HG03342 (cell line): ENCODE measurements around the gene STX12.
"Not testable (repeated sequence)": the region's sequence is repeated elsewhere in the genome, so short reads cannot be mapped to it uniquely, and the experiment has no call there.

Experiments
- ATAC-seq: cut with Tn5 transposase; IDR thresholded peaks from one replicate; pipeline ENCODE4 v1.9.1; 2021; ENCODE audit warnings: mild to moderate bottlenecking, moderate library complexity; ENCODE audit not compliant: unreplicated experiment

STX12 gene

GRCh38 chr1:27865821-27866220 lies 92.8 kb downstream of the STX12 start:
- no peak for ATAC-seq

GRCh38 chr1:27868556-27868931 lies 95.5 kb downstream of the STX12 start:
- ATAC-seq = no peak

DNA sequence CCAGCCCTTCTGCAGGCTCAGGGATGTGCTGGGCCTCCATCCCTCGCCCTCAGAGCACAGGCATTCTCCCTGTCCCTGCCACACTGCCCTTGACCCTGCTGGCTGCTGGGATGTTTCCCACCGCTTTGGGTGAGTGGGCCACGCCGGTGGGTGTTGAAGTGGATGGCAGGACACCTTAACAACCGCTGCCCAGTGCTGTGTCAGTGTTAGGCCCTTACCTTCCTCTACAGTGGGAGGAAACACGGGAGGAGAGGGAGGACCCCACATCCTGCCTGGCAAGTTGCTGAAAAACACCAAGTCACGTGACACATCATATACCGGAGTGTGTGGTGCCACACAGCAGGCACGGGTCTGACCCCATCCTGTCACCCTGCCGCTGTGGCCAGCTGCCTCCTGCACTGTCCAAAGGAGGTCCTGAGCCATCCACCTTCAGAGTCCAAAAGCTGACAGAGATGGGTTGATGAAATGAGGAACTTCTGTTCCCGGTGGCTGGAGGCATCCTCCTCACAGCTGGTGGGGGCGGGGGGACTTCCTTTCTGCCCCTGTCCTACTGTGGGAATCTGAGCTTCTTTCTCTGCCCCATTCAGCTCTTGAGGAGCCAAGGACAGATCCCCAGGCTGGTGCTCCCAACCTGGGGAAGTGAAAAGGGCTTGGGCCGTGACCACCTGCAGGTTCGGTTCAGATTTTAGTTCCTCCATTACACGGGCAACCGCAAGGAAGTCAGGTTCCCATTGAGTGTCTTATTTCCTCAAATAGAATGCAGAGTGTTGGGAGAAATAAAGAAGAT lies 96.1 kb downstream of the STX12 start:
- ATAC-seq = no peak

DNA sequence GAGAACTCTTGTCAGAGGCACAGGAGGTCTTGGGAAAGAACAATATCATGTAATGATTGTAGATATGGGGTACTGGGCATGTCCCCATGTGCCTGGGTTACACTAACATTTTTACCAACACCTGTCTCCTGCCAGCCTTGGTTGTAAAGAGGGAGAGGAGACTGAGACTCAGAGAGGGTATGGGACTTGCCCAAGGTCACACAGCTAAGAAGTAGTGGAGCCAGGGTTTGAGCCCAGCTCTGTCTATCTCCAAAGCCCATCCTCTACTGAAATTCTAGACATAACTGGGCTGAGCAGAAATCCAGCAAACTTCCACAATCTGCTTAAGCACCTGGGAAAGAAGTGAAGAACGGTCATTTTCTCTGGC lies 96.7 kb downstream of the STX12 start:
- no peak for ATAC-seq

DNA sequence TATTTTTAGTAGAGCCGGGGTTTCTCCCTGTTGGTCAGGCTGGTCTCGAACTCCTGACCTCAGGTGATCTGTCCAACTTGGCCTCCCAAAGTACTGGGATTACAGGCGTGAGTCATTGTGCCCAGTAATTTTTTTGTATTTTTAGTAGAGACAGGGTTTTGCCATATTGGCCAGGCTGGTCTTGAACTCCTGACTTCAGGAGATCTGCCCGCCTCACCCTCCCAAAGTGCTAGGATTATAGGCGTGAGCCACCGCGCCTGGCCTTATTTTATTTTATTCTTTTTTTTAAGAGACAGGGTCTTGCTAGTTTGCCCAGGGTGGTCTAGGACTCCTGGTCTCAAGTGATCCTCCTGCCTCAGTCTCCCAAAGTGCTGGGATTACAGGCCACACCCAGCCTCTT lies 98.1 kb downstream of the STX12 start:
- ATAC-seq = not testable (repeated sequence)

- no peak for ATAC-seq
These were observed 99.2 kb downstream of the STX12 start, which contains the start of gene THEMIS2 for GRCh38 chr1:27872059-27872801. TSS of gene THEMIS2 (plus strand) at chr1:27872544. CDS start at chr1:27872572, 28 bp downstream.

DNA sequence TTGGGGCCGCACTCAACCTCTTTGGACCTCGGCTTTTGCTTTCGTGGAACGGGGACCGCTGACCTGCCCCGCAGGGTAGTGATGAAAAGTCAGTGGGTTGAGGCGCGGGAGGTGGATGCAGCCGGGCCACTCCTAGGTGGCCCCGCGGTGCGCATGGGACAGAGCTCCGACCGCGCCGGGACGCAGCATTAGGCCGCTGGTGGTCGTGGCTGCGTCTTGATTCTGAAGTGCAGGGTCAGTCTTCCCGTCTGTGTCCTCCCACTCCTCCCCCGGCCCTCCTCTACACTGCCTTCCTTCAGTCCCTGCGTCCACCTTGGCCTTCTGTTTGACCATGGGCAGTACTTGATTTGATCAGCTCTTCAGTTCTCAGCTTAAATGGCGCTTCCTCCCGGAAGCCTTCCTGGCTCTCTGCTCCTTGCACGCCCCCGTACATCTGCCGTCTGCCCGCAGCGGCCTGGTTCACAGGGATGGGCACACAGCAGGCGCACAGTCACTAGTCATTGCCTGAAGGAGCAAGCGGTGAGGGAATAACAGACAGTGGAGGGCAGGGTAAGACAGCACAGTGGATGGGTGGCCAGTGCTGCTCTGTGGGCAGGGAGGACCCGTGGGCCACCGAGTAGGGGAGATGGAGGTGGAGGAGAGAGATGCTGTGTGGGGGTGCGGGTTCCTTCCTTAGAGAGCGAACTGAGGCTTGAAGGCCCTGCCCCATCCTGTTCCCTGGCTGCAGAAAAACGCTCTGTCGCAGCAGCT lies 100.0 kb downstream of the STX12 start:
- no peak for ATAC-seq

- ATAC-seq = no peak
These were observed 100.8 kb downstream of the STX12 start for GRCh38 chr1:27873671-27874384.
